RPMI8226 (cell line): ENCODE measurements around the gene SMARCD3.
A peak's percentile ranks its signal among the peaks of the same experiment; 100 is the strongest.

ENCODE experiments used
- DNase-seq: peaks from one replicate; pipeline ENCODE4 v3.0.0-alpha.2; 2015

Gene SMARCD3

GRCh38 chr7:151206914-151207313, 41.6 kb downstream of the SMARCD3 start:
- no peak for DNase-seq

- DNase-seq, result no peak
Observed at GRCh38 chr7:151205730-151206129, 42.8 kb downstream of the SMARCD3 start.

GRCh38 chr7:151204383-151205032, 44.0 kb downstream of the SMARCD3 start:
- DNase-seq, result peak; percentile 60

GRCh38 chr7:151202836-151203235, 45.7 kb downstream of the SMARCD3 start:
- DNase-seq, result no peak

GRCh38 chr7:151201751-151202150, 46.7 kb downstream of the SMARCD3 start:
- no peak for DNase-seq

GRCh38 chr7:151201344-151201743, 47.1 kb downstream of the SMARCD3 start:
- DNase-seq, result no peak

- no peak for DNase-seq
Observed at GRCh38 chr7:151198945-151199848, 49.3 kb downstream of the SMARCD3 start.

- DNase-seq, result no peak
Observed at GRCh38 chr7:151197932-151198331, 50.6 kb downstream of the SMARCD3 start.

GRCh38 chr7:151195616-151196450, 52.7 kb downstream of the SMARCD3 start:
- no peak for DNase-seq

GRCh38 chr7:151194188-151194587, 54.3 kb downstream of the SMARCD3 start:
- no peak for DNase-seq

- DNase-seq, result no peak
Observed at GRCh38 chr7:151193203-151193978, 55.1 kb downstream of the SMARCD3 start.

GRCh38 chr7:151192002-151192539, 56.4 kb downstream of the SMARCD3 start:
- DNase-seq, result no peak

GRCh38 chr7:151191544-151191943, 57.0 kb downstream of the SMARCD3 start:
- DNase-seq, result no peak

- no peak for DNase-seq
Observed at GRCh38 chr7:151189038-151189437, 59.5 kb downstream of the SMARCD3 start.
